Hematopoietic multipotent progenitor cell treated with erythropoietin and hydrocortisone succinate and interleukin-3 and kit ligand, for 4 days (in vitro differentiated cells): ENCODE data around the gene CPB2.
A peak's percentile ranks its signal among the peaks of the same experiment; 100 is the strongest.

Experiments
- DNase-seq: peaks from one replicate; pipeline ENCODE4 v3.0.0-alpha.2; 2015

Gene CPB2

GRCh38 chr13:46097015-46097414 is 7.8 kb downstream of the CPB2 start:
- no peak for DNase-seq

- no peak for DNase-seq
Measured at GRCh38 chr13:46094478-46094877, 10.4 kb downstream of the CPB2 start.

GRCh38 chr13:46088821-46089562 is 15.8 kb downstream of the CPB2 start:
- DNase-seq = peak; percentile 72

GRCh38 chr13:46087481-46087880 is 17.4 kb downstream of the CPB2 start:
- DNase-seq = no peak

- no peak for DNase-seq
Measured at GRCh38 chr13:46086985-46087384, 17.8 kb downstream of the CPB2 start.

GRCh38 chr13:46086421-46086922 is 18.4 kb downstream of the CPB2 start:
- DNase-seq = no peak

GRCh38 chr13:46085737-46086136 is 19.1 kb downstream of the CPB2 start:
- no peak for DNase-seq

- no peak for DNase-seq
Measured at GRCh38 chr13:46082324-46082723, 22.5 kb downstream of the CPB2 start.

GRCh38 chr13:46079770-46080169 is 25.1 kb downstream of the CPB2 start:
- no peak for DNase-seq

- DNase-seq = no peak
Measured at GRCh38 chr13:46077265-46077664, 27.6 kb downstream of the CPB2 start.

- DNase-seq = no peak
Measured at GRCh38 chr13:46076827-46077226, 28.0 kb downstream of the CPB2 start.

- no peak for DNase-seq
Measured at GRCh38 chr13:46075811-46076210, 29.0 kb downstream of the CPB2 start.

GRCh38 chr13:46071590-46072249 is 33.1 kb downstream of the CPB2 start:
- peak; percentile 75 for DNase-seq

- DNase-seq = no peak
Measured at GRCh38 chr13:46063292-46063691, 41.5 kb downstream of the CPB2 start.

GRCh38 chr13:46062185-46062584 is 42.6 kb downstream of the CPB2 start:
- DNase-seq = no peak

GRCh38 chr13:46059405-46059804 is 45.4 kb downstream of the CPB2 start:
- DNase-seq = no peak

GRCh38 chr13:46058268-46058667 is 46.6 kb downstream of the CPB2 start:
- DNase-seq = no peak

- DNase-seq = peak; percentile 35
Measured at GRCh38 chr13:46057256-46058015, 47.4 kb downstream of the CPB2 start.

- no peak for DNase-seq
Measured at GRCh38 chr13:46053162-46054012, 51.4 kb downstream of the CPB2 start.

- peak; percentile 99 for DNase-seq
Measured at GRCh38 chr13:46052319-46053161, 52.3 kb downstream of the CPB2 start, which contains the start of gene ZC3H13. ZC3H13 (minus strand) TSS chr13:46052746; CDS start chr13:46045507, 7,239 bp downstream.

- no peak for DNase-seq
Measured at GRCh38 chr13:46051968-46052318, 52.9 kb downstream of the CPB2 start.

- no peak for DNase-seq
Measured at GRCh38 chr13:46050771-46051170, 54.1 kb downstream of the CPB2 start.
